ENCODE measurements around the gene LAMB4.

The LAMB4 gene

GRCh38 chr7:108077709-108078108 lies 52.5 kb downstream of the LAMB4 start:
- no peak for DNase-seq

GRCh38 chr7:108076156-108076555 lies 54.0 kb downstream of the LAMB4 start:
- DNase-seq, result no peak

- no peak for DNase-seq
These were observed 56.7 kb downstream of the LAMB4 start for GRCh38 chr7:108073305-108074070.

GRCh38 chr7:108072739-108073138 lies 57.4 kb downstream of the LAMB4 start:
- DNase-seq, result no peak

GRCh38 chr7:108072116-108072515 lies 58.0 kb downstream of the LAMB4 start:
- DNase-seq, result no peak

GRCh38 chr7:108071551-108071950 lies 58.6 kb downstream of the LAMB4 start:
- no peak for DNase-seq

GRCh38 chr7:108069646-108070045 lies 60.5 kb downstream of the LAMB4 start:
- no peak for DNase-seq

- DNase-seq, result no peak
These were observed 62.3 kb downstream of the LAMB4 start for GRCh38 chr7:108067844-108068243.

GRCh38 chr7:108066486-108066885 lies 63.7 kb downstream of the LAMB4 start:
- no peak for DNase-seq

GRCh38 chr7:108063520-108063933 lies 66.6 kb downstream of the LAMB4 start:
- no peak for DNase-seq

GRCh38 chr7:108062250-108063014 lies 67.7 kb downstream of the LAMB4 start:
- DNase-seq, result no peak

- DNase-seq, result no peak
These were observed 70.6 kb downstream of the LAMB4 start for GRCh38 chr7:108059526-108059925.

GRCh38 chr7:108057951-108058481 lies 72.1 kb downstream of the LAMB4 start:
- DNase-seq, result no peak

- no peak for DNase-seq
These were observed 74.5 kb downstream of the LAMB4 start for GRCh38 chr7:108055611-108056021.

GRCh38 chr7:108054537-108054936 lies 75.6 kb downstream of the LAMB4 start:
- no peak for DNase-seq

- no peak for DNase-seq
These were observed 76.9 kb downstream of the LAMB4 start for GRCh38 chr7:108053250-108053649.

GRCh38 chr7:108051454-108051853 lies 78.7 kb downstream of the LAMB4 start:
- DNase-seq, result no peak

- DNase-seq, result no peak
These were observed 80.2 kb downstream of the LAMB4 start for GRCh38 chr7:108049962-108050361.

GRCh38 chr7:108048422-108048821 lies 81.7 kb downstream of the LAMB4 start:
- DNase-seq, result no peak

GRCh38 chr7:108046952-108047506 lies 83.1 kb downstream of the LAMB4 start:
- no peak for DNase-seq

GRCh38 chr7:108045669-108046068 lies 84.5 kb downstream of the LAMB4 start:
- no peak for DNase-seq

- no peak for DNase-seq
These were observed 85.0 kb downstream of the LAMB4 start for GRCh38 chr7:108045154-108045553.

- DNase-seq, result no peak
These were observed 85.8 kb downstream of the LAMB4 start for GRCh38 chr7:108044345-108044744.

- DNase-seq, result no peak
These were observed 91.2 kb downstream of the LAMB4 start for GRCh38 chr7:108038986-108039385.

All from NK-92 treated with Interleukin-12 subunit alpha and Interleukin-12 subunit beta, amount 100 ng/mL, for 24 hours (cell line).